ENCODE results near the gene DMRTA2. TPM values are rescaled to one million over a fixed set of nuclear protein-coding genes. Genes with fewer than 3 reads are reported as not detected.
A peak's percentile ranks its signal among the peaks of the same experiment; 100 is the strongest.

The DMRTA2 gene
- total RNA-seq, 1 donor from 2014 or later, result not detected

DNA sequence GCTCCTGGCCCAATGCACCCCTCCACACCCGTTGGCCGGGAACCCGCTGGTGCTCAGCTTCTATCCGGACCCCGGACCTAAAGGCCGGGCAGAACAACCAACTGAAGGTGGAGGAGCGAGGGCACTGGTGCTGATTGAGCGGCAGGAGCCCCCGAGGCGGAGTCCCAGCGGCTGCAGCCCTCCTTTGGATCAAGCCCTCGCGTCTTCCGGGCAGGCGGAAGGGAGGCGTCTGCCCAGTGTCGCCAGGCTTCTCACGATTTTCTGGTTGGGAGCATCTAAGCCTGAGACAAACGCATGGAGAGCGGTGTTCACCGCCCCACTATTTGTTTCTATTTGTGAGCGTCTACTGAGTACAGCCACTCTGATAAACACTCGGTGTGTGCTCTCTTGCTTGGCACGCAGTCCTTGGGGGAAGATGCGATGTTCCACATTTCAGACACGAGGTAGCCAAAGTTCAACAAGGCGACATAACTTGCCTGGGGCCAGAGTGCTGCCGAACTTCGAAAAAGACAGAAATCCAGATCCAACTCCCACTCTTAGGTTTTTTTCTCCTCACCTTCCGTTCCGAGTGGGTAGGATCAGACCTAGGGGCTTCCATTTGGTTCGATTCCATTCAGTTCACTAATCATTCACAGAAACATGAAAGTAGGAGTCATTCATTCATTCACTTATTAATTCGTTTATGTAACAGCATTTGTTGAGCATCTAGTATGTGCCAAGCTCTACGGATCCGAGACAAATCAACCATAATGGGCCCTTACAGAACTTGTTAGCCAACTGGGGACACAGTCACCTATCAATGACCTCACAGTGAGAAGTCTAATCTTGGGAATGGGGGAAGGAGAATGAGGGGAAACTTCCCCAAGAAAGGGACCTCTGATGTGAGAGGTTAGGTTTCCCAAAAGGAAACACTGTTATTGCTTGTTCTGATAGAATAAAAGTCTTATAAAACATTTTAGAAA is 4.9 kb upstream of the DMRTA2 start:
- DNase-seq, result no peak
- peaks cover 13% of the 10 kb centered on the region for H3K36me3 Mint-ChIP-seq (ENCODE audit: low read depth)
- intact Hi-C loops (cut with micrococcal nuclease), result no loop called here
- peak overlapping the region; percentile 26 for H3K4me3 Mint-ChIP-seq
- H3K27ac Mint-ChIP-seq, result peak overlapping the region; percentile 70
- H3K9me3 Mint-ChIP-seq, result peaks cover 15% of the 10 kb centered on the region
- peaks cover 22% of the 10 kb centered on the region for H3K4me1 Mint-ChIP-seq
- H3K27me3 Mint-ChIP-seq, result peaks cover 89% of the 10 kb centered on the region

DNA sequence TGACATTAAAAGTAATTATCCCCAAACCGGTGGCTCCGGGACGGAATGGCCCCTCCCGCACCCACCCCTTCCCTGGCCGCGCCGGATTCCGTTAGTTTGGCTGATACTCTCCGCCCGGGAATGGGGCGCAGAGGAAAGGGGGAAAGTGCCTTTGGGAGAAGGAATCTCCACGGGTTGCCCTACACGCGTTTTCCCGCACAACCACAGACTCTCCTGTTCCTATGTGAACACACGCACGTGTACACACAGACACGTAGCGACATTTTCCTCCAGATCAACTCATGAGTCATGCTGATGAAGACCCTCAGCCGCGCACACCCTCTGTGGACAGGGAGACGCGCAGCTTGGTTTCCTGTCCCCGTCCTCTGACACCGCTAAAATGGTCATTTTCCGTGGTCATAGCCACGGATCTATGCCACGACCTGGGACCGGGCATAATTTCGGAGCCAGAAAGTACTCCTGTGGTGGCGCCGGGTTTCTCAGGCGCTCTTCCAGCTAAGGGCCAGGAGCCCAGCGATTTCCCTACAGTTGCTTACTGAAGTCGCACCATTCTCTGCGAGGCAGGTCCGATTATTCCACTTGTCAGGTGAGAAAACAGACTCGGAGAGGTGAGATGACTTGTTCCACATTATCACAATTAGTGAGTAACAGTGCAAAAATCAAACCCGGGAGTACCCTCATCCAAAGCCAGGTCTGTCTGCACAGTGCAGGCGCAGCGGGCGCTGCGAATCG is 4.0 kb upstream of the DMRTA2 start:
- H3K4me3 Mint-ChIP-seq, result no peak overlapping the region

DNA sequence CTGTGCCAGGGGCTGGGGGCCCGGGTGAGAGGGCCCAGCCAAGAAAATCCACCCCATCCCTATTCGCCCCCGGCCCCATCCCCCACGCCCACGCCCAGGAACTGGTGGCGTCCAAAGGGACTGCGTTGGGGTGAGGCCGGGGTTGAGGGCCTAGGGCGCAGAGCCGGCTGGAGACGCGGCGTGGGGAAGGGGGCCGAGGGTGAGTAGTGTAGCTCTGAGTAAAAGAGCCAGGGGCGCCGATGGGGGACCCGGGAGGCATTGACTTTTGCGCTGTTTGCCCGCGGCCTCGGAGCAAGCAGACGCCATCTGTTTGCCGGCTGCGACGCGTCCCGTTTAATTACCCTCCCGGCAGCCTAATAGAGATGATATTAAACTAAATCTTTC is 3.5 kb upstream of the DMRTA2 start:
- intact Hi-C loops (cut with micrococcal nuclease), result no loop called here
- DNase-seq, result no peak
- H3K27ac Mint-ChIP-seq, result no peak overlapping the region

More for the DNA sequence above, 4.0 kb upstream of the DMRTA2 start:
- Mint-ChIP-seq H3K27me3 (peaks cover 90% of the 10 kb centered on the region), H3K27ac (peak overlapping the region; percentile 27), H3K36me3 (ENCODE audit: low read depth) (peaks cover 13% of the 10 kb centered on the region), H3K4me1 (peaks cover 27% of the 10 kb centered on the region), H3K9me3 (peaks cover 18% of the 10 kb centered on the region)
- intact Hi-C loops (cut with micrococcal nuclease), result no loop called here
- DNase-seq, result peak; percentile 60

DNA sequence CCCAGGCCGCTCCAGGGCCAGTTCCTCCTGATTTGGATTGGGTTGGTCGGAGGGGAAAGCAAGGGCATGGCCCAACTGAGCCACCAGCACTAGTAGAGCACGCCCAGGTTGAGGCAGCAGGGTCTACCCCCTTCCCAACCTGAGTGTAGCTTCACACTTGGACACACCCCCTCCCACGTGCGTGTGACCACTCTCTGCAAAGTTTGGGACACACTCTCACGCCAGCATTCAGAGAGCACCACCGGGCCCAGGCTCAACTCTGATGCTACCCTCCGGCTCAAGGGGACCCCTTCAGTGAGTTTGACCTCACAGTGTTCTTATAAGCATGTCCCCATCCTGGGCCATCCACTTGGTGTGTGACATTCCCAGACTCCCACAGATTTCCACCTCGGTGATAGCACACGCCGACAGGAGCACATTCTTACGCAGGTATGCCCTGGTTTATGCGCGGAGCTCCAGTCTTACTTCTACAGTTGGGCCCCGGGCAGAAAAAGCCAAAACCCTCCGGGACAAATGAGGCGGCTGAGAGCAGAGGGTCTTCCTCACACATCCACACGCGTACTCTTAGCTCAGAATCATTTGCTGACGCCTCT is 3.0 kb upstream of the DMRTA2 start:
- no peak for DNase-seq
- Mint-ChIP-seq H3K27ac (no peak overlapping the region), H3K36me3 (ENCODE audit: low read depth) (peaks cover 16% of the 10 kb centered on the region), H3K27me3 (peaks cover 90% of the 10 kb centered on the region), H3K9me3 (peaks cover 18% of the 10 kb centered on the region), H3K4me3 (no peak overlapping the region), H3K4me1 (peaks cover 32% of the 10 kb centered on the region)
- intact Hi-C loops (cut with micrococcal nuclease), result no loop called here

More for the DNA sequence above, 3.5 kb upstream of the DMRTA2 start:
- Mint-ChIP-seq H3K4me3 (no peak overlapping the region), H3K4me1 (peaks cover 32% of the 10 kb centered on the region), H3K9me3 (peaks cover 18% of the 10 kb centered on the region), H3K36me3 (ENCODE audit: low read depth) (peaks cover 15% of the 10 kb centered on the region), H3K27me3 (peaks cover 91% of the 10 kb centered on the region)

DNA sequence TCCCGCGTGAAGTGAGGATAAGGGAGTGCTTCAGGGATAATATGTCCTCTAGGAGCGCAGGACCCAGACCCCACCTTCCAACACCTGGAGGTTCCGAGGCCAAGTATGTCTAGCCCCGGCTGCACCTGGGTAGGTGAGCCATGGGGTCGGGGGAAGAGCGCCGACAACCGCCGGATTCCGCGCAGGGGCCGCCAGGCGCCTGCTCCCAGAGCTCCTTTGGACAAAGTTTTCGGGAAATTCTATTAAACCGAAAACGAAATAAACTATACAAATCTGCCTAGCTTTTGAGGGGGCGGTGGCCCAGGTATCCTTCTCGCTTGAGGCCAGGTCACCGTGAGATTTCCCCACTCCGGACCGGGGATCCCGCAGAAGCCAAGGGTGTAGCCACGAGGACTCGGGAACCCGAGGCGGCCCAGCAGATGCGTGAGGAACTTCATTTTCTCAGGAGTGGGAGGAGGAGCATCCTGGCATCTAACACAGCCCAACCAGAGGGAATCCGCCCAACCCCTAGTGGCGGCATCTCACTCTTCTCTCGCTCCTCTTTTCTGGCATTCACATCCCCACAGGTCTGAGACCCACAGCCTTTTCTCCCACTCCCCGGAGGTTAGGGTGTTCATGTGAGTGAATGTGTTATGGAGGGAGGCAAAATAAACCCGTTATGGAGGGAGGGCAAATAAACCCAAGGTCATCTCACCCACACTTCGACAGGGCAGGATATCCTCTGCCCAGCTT is 2.3 kb upstream of the DMRTA2 start:
- intact Hi-C loops (cut with micrococcal nuclease), result no loop called here
- Mint-ChIP-seq H3K4me3 (peak overlapping the region; percentile 41), H3K27ac (no peak overlapping the region)

DNA sequence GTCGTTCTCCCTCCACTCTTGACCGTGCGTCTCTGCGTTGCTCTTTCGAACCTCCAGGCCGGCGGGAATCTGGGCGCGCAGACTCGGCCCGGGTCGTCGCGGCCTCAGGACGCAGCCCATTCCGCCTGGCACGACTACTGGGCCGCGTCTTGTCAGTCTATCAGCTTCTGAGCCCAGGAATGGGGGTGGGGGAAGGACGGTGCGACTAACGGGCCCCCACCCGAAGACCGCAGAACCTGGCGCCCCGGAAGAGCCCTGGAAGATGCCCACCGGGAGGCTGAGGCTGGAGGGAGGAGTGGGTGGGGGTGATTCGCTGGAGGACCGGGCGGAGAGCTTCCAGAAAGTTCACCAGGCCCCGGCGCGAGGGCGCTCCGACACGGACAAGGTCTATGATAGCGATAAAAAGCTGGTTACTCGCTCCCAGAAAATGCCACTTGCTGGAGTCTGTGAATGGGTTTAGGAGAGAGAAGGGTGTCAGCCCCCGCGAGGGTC is 1.7 kb upstream of the DMRTA2 start:
- no peak for DNase-seq
- Mint-ChIP-seq H3K36me3 (ENCODE audit: low read depth) (peaks cover 20% of the 10 kb centered on the region), H3K9me3 (peaks cover 20% of the 10 kb centered on the region), H3K27ac (no peak overlapping the region), H3K4me3 (peak overlapping the region; percentile 70), H3K27me3 (peaks cover 84% of the 10 kb centered on the region), H3K4me1 (peaks cover 37% of the 10 kb centered on the region)
- intact Hi-C loops (cut with micrococcal nuclease), result no loop called here

More for the DNA sequence above, 2.3 kb upstream of the DMRTA2 start:
- peaks cover 84% of the 10 kb centered on the region for H3K27me3 Mint-ChIP-seq
- H3K9me3 Mint-ChIP-seq, result peaks cover 18% of the 10 kb centered on the region
- peaks cover 16% of the 10 kb centered on the region for H3K36me3 Mint-ChIP-seq (ENCODE audit: low read depth)
- H3K4me1 Mint-ChIP-seq, result peaks cover 33% of the 10 kb centered on the region
- no peak for DNase-seq

DNA sequence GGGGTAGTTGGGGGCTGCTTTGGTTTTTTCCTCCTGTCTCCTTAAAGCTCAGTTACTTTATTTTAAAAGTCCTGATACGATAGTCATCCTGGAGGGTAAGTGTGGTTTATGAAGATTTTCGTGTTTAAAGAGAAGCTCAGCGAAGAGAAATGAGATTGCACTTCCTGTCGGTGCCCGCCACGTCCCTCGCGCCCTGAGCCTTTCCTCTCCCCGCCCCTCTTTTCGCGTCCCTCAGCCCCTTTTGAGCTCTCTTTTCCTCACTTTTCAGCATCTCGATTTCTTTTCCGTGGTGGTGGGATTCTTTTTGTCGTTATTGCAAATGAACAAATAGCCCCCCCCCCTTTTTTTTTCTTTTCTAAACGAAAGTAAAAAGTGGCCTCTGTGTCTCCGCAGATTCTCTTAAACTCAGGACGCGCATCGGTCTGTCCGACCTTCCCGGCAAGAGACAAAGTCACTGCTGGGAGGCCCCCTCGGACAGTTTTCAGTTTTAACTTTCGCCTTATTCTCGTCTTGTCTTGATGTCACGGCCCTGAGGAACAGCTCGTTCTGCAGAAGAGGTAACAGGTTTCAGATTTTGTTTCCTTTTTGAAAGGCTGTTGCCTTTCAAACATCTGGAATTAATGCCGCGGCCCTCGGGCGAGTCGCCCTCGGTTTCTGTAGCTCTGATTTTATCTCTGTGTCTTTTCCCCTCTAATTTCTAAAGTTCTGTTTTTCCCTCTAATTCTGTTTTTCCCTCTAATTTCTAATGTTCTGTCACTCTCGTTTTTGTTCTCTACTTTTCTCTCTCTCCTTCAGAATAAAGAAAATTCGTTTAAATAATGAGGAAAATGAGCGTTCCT is 1.0 kb upstream of the DMRTA2 start:
- peak; percentile 73 for DNase-seq
- Mint-ChIP-seq H3K27ac (peak overlapping the region; percentile 60), H3K4me1 (peaks cover 41% of the 10 kb centered on the region), H3K27me3 (peaks cover 82% of the 10 kb centered on the region), H3K36me3 (ENCODE audit: low read depth) (peaks cover 23% of the 10 kb centered on the region), H3K4me3 (peak overlapping the region; percentile 70), H3K9me3 (peaks cover 22% of the 10 kb centered on the region)
- intact Hi-C loops (cut with micrococcal nuclease), result no loop called here

DNA sequence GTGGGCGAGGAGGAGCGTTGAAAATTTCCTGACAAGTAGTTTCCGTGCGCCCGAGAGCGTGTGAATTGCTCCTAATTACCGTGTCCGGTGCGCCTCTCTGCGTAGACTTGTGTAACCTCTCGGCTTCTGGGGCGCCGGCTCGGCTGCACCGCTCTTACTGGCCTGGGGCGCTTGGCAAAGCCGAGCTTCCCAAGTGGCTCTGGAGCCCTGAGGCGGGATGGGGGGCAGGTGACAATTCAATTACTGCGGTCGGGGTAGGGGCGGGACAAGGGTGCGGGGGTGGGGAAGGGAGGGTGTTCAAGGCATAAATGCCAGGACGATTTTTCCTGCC is 392 bp upstream of the DMRTA2 start:
- Mint-ChIP-seq H3K27me3 (peaks cover 77% of the 10 kb centered on the region), H3K4me3 (peak overlapping the region; percentile 70), H3K36me3 (ENCODE audit: low read depth) (peaks cover 23% of the 10 kb centered on the region), H3K4me1 (peaks cover 41% of the 10 kb centered on the region), H3K27ac (peak overlapping the region; percentile 68), H3K9me3 (peaks cover 22% of the 10 kb centered on the region)
- peak; percentile 72 for DNase-seq
- intact Hi-C loops (cut with micrococcal nuclease), result no loop called here

DNA sequence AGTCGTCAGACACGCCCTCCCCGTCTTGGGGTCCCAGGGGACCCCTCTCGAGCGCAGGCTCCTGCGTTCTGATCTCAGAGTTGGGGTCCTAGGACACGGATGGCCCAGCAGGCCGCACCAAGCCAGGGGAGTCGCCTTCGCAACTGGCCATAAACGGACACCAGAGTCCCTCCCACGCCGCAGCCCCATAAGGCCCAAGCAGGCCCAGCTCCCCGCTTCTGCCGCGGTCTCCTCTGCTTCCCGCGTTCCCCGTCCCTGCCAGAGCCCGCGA is 633 bp downstream of the DMRTA2 start:
- Mint-ChIP-seq H3K36me3 (ENCODE audit: low read depth) (peaks cover 20% of the 10 kb centered on the region), H3K4me1 (peaks cover 37% of the 10 kb centered on the region), H3K9me3 (peaks cover 18% of the 10 kb centered on the region), H3K27me3 (peaks cover 76% of the 10 kb centered on the region), H3K27ac (peak overlapping the region; percentile 58), H3K4me3 (peak overlapping the region; percentile 40)
- DNase-seq, result no peak
- intact Hi-C loops (cut with micrococcal nuclease), result no loop called here

DNA sequence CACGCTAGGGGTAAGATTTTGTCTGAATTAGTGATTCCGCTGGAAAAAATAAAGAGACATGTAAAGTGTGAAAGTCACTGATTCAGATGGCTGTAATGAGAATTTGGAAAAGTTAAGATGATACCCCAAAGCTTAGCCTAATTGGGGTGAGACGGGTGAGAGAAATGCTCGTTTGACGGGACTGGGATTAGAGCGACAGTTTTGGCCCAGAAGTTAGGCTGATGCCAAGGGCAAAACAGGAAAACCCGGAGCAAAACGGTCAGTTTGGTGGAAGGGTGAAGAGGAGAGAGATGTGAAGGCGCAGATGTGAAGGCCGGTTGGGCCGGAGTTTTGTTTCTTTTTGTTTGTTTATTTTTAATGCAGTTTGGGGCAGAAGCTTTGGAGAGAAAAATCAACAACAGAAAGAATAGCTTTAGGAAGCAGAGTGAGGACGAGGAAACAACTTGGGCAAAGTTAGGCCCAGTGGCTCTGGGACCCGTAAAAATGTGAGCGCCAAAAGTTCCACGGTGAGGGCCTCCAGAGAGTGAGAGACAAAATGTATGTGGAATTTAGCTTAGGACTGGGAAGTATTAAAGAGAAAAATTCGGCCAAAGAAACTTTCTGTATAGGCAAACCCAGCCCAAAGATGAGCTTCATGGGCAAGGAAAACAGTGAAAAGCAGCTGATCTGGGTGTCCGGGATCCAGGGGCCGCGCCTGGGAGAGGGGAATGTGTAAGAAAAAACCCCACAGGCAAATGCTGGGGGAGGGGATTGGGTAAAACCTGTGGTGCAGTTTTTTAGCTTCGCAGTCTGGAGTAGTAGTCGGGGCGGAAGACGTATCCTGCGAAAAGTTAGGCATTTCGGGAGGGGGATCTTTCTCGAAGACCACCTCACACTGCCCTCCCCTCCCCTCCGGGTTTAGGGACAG is 1.2 kb downstream of the DMRTA2 start:
- DNase-seq, result peak; percentile 54
- Mint-ChIP-seq H3K27me3 (peaks cover 75% of the 10 kb centered on the region), H3K4me1 (peaks cover 35% of the 10 kb centered on the region), H3K4me3 (peak overlapping the region; percentile 53), H3K9me3 (peaks cover 15% of the 10 kb centered on the region), H3K36me3 (ENCODE audit: low read depth) (peaks cover 16% of the 10 kb centered on the region), H3K27ac (peak overlapping the region; percentile 80)
- intact Hi-C loops (cut with micrococcal nuclease), result no loop called here

DNA sequence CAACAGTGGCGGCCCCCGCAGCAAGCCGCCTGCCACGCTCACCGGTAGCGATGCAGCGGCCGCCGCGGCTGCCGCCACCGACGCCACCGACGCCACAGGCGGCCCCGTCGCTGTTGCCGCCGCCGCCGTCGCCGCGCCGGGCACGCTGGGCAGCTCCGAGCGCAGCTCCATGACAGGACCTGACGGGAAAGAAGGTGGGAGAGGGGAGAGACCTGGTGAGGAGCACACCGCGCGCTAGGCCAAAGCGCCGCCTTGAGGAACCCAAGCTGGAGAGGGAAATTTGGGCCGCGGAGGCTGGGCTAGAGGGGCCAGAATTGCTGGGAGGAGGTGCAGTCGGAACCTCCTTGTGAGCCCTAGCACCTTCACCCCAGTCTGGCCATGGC is 1.9 kb downstream of the DMRTA2 start:
- H3K4me1 Mint-ChIP-seq, result peaks cover 35% of the 10 kb centered on the region
- H3K27ac Mint-ChIP-seq, result peak overlapping the region; percentile 80
- peaks cover 78% of the 10 kb centered on the region for H3K27me3 Mint-ChIP-seq
- DNase-seq, result peak; percentile 55
- H3K9me3 Mint-ChIP-seq, result peaks cover 15% of the 10 kb centered on the region
- intact Hi-C loops (cut with micrococcal nuclease), result no loop called here
- peaks cover 20% of the 10 kb centered on the region for H3K36me3 Mint-ChIP-seq (ENCODE audit: low read depth)
- no peak overlapping the region for H3K4me3 Mint-ChIP-seq

All from activated CD4-positive, alpha-beta T cell treated with anti-CD3 and anti-CD28 coated beads, Interleukin-2, amount 10 ng/mL, durations not matched to agents 24 days and 14 days (primary cell).